ENCODE results near the gene OAS1.

The OAS1 gene

DNA sequence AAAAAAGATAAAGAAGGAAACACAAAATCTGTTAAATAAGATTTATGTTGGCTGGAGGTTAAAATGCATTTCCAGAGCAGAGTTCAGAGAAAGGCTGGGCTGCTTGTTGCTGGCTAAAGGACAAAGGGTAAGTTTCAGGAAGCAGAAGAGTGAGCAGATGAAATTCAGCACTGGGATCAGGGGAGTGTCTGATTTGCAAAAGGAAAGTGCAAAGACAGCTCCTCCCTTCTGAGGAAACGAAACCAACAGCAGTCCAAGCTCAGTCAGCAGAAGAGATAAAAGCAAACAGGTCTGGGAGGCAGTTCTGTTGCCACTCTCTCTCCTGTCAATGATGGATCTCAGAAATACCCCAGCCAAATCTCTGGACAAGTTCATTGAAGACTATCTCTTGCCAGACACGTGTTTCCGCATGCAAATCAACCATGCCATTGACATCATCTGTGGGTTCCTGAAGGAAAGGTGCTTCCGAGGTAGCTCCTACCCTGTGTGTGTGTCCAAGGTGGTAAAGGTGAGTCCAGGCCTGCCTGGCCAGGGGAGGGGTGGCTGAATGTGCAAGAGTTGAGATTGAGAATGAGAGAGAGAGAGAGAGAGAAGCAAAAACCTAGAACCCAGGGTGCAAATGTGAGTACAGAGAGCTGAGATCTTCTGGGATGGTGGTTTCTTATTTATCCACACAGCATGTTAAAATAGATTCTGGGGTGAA, at the start of gene OAS1:
Gene OAS1, plus strand, starts transcription at position 251 of the 703 bp plus-strand sequence. Its CDS starts 78 bp downstream, at position 329.
- DNase-seq, result no peak

DNA sequence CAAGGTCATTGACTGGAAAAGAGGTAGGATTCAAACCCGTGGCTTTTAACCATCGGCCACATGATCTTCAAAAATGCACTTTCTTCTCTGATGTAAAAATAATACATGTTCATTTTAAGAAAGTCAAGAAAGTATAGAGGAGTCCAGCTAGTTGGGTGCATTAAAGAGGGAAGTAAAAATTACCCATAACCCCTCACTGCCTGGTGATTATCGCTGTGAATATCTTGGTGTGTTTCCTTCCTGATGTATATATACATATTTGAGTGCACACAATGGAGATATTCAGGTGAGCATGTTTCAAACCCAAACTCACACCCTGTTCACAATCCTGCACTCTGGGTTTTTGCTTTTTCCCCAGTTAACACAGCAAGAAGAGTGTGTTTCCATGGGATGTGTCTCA, 47.5 kb upstream of the OAS1 start:
- no peak for DNase-seq

DNA sequence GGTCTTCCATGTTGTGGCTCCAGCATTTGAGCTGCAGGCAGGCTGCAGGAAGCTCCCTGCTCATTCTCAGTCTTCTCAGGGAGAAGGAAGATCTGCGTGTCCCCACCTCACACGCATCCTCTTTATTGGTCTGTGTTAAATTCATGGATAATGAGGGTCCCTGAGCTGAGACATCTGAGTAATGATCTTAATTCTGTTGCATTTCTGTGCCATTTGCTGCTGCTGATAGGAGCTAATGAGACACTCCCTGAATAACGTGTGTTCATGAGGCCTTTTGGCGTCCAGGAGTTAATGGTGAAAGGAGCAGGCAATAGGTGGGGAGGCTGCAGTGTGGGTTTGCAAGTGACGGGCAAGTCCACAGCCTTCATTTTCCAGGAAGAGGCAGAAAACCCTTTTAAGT, 46.6 kb upstream of the OAS1 start:
- DNase-seq, result no peak

DNA sequence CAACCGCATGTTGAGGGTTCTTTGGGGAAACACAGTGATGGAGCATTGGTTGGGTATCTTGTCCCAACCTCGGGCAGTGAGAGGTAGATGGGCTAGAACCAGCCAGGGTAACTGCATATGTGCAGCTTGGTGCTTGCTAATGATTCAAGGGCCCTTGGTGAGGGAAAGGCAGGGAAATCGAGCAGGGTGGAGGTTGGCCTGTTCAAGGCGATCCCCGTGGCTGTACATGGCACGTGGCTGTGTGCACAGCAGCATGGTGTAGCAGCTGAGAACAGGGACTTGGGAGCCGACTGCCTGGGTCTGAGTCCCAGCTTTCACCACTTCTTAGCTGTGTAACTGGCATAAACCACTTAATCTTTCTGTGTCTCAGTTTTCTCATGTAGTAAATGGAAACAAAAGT, 45.5 kb upstream of the OAS1 start:
- no peak for DNase-seq

DNA sequence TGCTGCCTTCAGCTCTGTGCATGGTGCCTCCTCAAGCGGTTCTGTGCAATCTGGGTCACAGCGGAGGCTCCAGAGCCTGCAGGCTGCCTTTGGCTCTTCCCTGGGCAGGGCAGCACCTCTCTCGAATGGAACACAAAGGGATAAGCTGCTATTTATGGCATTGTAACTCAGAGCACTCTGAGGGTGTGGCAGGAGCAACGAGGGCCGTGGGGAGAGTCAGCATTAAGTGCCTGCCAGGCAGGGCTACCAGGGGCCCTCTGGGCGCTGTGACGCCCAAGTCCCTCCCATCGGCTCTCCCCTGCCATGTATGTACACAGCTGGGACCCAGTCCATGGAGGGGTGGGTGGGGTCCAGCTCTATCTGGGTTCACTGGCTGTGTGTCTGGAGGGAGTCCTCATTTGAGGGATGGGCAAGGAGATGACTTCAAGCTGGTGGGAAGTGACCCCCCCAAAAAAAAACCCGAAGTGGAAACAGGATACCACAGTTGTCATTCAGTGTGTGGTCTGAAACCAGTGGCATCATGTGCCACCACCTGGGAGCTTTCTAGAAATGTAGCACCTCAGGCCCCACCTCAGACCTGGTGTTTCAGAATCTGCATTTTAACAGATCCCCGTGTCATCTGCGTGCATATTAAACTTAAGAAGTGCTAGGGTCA, 44.0 kb upstream of the OAS1 start:
- peak; percentile 8 for DNase-seq

DNA sequence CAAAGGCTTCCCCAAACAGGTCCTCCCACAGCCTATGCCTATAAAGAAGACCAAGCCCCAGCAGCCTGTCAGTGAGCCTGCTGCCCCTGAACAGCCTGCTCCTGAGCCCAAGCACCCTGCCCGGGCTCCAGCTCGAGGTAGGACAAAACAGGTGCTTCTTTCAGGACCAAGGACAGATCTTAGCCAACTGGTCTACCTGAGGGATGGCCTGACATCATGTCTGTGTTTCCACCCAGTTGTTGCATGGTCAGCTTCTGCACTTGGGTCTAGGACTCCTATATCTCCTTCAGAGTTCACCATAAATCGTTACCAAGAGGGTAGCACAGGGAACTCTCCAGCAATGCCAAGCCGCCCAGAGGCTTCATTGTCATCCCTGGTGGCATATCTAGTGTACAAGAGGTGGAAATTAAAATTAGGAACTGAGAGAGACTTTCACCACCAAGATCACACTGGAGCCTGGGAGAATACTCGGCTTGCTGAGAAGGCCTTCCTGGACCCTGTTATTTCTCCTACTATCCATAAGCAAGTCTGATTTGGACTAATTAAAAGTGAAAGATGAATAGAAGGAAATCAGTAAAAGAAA, 38.2 kb upstream of the OAS1 start:
- DNase-seq, result no peak

DNA sequence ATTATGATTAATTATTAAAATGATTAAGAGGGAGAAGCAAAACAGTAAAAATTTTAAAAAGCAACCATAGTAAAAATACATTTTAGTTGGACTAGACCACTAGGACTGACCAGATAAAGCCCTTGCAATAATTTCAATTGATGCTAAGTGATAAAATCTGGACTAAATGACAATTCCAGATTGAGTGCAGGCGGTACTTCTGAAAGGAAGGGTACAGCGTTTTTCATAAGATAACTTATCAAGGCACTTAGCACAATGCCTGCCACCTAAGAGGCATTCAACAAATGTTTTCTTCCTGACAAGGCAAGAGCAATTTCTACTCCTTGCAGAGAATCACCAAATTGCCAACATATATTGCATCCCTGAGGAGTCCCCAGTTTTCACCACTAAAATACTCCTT, 37.7 kb upstream of the OAS1 start:
- DNase-seq, result no peak

DNA sequence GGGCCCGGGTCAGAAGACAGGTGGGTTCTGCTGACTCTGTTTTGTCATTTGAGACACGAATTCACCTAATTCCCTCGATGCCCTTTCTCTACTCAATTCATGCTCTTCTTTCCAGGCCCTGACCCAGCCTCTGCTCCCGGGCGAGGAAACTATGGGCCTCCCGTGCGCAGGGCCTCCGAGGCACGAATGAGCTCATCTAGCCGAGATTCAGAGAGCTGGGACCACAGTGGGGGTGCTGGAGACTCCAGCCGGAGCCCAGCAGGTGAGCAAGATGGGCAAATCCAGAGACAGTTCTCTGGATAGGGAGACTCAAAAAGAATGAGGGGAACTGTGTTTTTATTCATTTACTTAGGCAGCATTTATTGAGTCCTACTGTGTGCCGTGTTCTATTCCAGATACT, 37.0 kb upstream of the OAS1 start:
- no peak for DNase-seq

DNA sequence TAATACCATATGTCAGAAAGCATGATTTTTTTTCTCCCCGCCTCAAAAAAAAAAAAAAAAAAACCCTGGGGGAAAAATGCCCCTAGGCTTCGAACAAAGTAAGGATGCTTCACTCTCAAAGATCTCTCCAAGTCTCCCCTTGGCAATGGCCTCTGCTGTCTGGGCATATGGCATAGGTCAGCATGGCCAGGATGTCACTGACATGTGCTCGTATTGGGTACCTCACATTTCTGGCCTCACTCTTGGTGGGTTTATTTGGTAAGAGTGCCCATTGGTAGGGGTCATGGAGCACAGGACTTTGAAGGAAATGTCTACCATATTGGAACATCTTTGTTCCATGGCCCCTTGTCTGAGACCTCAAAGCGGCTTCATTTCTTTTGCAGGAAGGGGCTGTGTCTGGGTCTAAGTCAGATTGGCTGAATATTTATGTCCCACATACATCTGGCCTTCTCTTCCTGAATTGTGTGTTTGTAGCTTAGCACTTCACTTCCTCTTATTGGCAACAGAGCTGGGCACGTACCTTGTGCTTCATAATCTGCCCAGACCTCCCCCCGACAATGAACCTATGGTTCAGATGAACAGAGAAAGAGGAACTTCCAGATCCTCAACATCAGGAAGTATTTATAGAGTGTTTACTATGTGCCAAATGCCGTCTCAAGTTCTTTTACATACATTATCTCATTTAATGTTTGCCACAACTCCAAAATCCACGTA, 36.3 kb upstream of the OAS1 start:
- no peak for DNase-seq

DNA sequence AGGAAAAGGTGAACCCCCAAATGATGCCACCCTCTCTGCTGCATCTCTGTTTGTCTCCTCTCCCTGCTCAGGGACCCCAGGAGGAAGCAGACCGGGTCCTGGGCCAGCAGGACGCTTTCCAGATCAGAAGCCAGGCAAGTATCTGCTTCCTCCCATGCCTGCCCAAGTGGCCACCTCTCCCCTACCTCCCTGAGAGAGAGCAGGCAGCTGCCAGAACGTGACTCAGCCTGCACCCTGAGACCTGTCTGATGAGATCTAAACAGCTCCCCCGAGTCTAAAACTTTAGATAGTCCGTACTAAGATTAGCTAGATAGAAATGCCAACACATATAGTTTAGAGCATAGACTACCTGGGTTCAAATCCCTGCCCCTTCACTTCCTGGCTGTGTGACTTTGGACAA, 31.2 kb upstream of the OAS1 start:
- DNase-seq, result no peak

DNA sequence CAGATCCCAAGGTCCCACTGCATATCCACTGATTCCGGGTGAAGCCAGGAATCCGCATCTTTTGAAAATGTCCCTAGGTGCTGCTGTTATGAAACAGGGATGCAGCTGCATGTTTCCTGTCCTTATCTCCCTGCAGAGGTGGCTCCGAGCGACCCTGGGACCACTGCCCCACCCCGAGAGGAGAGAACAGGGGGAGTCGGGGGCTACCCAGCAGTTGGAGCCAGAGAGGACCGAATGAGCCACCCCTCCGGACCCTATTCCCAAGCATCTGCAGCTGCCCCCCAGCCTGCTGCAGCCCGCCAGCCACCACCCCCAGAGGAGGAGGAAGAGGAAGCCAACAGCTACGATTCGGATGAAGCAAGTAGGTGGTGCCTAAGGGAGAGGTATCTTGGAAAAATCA, 30.3 kb upstream of the OAS1 start:
- DNase-seq, result no peak

DNA sequence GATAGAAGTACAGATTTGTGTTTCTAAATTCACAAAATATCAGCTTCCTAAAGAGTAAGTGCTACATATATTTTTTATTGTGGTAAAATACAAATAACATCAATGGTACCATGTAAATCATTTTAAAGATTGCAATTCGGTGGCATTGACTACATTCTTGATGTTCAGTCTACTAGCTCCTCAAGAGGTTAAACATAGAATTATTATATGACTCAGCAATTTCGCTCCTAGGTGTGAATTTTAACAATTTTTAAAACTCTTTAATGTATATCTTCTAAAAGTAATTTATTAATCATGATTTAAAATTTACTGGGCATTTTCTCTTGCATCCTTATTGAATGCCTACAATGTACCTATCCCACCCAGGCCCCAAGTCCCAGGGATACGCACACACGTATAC, 29.8 kb upstream of the OAS1 start:
- no peak for DNase-seq

DNA sequence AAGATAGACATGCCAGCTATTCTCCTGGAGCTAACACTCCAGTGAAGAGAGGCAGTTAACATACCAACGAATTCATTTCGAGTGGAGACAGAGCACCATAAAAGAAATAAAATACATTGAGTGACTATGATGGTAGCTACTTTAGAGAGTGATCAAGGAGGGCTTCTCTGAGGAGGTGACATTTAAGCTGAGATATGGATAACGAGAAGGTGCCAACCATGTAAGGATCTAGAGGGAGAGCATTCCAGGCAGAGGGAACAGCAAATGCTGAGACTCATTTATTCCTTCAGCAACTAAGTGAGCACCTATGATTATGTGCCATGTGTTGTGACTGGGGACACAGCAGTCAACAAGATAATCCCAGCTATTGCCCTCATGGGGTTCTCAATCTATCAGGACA, 28.3 kb upstream of the OAS1 start:
- no peak for DNase-seq

DNA sequence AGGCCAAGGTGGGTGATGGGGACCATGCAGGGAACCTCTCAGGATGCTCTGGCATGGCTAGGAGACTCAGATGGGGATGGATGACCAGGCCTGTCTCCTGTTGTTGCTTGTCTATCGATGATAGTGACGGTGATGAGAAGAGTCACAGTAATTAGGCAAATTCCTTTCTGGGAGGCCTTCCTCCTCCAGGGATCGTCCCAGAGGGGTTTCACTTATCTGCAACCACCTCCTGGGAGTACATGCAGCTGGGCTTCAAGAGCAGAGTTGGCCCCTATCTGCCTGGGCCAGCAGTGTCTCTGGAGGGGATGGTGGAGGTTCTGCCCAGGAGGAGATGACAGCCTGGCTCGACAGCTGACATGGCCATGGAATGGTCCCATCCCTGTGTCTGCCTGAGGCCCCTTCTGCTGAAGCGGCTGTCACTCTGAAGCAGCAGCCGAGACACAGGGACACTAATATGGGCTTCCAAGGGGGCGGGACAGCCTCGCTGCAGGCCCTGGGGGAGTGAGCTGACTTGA, 27.5 kb upstream of the OAS1 start:
- DNase-seq, result no peak

DNA sequence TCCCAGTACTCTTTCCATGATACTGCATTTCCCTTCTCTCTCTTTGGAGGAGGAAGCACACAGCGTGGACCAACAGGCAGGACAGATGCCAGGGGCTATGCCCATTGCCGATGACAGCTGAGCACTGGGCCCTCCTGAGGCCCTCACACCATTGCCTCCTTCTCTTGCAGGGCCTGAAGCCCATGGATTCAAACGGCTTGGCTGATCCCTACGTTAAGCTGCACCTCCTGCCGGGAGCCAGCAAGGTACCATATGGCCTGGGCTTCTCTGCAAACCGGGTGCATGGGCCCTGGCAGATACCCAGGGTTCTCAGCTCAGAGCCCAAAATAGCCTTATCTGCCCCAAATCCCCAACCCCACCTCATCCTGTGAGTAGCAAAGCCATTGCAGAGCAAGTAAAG, 25.2 kb upstream of the OAS1 start:
- no peak for DNase-seq

DNA sequence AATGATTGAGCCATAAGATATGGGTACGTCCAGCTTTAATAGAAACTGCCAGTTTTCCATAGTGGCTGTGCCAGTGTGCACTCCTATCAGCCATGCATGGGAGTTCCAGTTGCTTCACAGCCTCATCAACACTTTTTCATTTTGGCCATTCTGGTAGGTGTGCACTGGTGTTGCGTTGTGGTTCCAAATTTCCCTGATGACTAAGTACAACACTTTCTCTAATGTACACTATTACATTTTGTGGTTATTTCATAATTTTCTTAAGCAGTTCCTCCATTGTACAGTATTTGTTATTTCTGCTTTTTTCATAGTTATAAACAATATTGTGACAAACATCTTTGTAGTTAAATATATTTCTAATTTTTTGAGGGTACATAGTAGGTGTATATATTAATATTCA, 21.5 kb upstream of the OAS1 start:
- no peak for DNase-seq

DNA sequence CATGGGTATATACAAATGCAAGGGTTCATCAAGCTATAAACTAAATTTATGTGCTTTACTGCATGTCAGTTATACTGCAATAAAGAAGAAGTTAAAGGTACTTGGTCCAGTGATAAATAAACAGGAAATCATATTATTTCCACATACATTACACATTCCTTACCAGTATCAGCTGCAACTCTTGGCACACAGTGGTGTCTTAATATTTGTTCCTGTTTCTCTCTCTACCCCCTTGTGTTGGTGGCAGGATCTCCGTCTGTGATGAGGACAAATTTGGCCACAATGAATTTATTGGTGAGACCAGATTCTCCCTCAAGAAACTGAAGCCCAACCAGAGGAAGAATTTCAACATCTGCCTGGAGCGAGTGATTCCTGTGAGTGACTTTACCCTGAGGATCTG, 19.2 kb upstream of the OAS1 start:
- no peak for DNase-seq

DNA sequence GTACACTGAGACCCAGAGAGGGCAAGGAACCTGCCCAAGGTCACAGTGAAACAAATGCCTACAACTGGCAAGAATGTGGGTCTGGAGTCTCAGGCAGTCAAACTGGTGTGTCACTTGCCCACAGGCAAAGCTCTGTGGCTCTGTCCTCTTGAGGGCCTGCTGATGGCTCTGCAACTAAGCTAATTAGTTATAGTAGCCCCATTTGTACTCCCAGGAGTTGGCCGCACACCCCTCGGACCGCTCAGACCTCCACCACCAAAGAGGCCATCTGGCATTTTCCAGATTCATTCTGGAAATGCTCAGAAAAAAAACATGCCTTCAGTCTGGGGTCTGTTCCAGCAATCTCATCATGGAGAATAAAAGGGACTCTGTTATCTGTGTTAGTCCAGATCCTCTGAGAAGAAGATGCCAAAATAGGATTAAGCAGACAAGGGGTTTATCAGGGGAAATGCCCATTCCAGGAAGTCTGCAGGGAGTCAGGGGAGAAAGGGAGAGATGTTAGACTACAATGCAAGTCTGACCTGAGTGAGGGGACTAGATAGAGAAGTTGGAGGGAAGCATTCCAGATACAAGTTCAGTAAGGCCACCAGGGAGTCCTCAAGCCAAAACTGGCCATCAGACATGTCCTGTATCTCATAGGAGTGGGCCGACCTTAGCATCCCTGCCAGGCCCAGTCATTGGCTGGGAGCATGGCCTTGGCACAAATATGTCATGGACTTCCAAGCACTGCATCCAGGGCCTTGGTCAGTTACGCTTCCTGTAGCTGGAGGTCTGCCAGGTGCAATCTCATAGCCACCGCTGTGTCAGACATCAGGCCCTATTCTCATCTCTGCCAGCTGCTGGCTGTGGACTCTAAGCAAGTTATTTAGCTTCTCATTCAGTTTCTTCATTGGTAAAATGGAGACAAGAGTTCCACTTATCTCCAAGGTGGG, 15.4 kb upstream of the OAS1 start:
- no peak for DNase-seq

DNA sequence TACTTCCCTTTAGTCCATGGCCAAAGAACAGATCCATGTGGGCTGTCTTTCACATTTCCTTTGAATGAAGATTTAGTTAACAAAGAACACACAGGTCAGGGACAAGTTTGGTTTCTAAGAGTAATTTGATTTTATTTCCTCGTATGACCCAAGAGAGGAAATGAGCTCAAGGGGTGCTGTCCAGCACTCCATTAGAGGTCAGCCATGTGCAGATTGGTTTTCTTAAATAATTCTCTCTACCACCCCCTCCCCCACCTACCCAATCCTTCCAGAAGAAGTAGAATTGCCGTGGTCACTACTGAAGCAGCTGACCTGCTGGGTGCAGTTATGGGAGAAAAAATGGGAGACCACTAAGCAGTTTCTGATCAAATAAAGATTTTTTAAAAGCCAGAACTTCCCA, 13.9 kb upstream of the OAS1 start:
- DNase-seq, result no peak

DNA sequence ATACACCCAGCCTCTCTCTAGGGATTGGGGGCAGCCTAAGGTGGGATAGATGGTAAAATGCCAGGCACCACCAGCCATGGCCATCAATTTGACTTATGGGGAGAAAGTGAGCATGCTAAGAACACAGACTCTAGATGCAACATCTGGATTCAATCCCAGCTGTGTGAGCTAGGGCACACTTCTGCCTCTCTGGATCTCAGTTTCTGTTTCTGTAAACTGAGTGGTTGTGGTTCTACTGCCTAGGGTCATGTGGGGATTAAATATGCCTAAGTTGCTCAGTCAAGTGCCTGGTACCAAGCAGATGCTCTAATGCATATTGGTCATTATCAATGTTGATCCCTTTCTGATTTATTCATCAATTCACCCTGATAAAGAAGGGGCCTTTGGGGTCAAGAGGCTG, 12.6 kb upstream of the OAS1 start:
- no peak for DNase-seq

DNA sequence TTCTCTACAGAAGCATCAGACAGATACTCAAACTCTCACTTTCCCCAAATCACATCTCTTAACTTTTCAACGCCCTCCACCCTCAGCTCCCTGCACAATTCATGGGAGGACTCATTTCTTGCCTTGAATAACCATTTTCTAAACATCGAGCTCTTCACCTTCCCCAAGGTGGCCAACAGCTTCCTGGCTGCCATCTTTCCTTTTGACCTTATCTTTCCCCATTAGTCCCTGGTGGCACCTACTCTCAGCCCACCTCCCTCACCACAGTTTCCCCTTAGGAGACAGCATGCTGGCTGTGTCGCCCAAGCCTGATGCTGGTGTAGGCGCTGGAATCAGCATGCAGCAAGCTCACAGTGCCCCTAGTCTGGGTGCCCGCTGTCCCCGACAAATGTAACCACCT, 8.4 kb upstream of the OAS1 start:
- no peak for DNase-seq

DNA sequence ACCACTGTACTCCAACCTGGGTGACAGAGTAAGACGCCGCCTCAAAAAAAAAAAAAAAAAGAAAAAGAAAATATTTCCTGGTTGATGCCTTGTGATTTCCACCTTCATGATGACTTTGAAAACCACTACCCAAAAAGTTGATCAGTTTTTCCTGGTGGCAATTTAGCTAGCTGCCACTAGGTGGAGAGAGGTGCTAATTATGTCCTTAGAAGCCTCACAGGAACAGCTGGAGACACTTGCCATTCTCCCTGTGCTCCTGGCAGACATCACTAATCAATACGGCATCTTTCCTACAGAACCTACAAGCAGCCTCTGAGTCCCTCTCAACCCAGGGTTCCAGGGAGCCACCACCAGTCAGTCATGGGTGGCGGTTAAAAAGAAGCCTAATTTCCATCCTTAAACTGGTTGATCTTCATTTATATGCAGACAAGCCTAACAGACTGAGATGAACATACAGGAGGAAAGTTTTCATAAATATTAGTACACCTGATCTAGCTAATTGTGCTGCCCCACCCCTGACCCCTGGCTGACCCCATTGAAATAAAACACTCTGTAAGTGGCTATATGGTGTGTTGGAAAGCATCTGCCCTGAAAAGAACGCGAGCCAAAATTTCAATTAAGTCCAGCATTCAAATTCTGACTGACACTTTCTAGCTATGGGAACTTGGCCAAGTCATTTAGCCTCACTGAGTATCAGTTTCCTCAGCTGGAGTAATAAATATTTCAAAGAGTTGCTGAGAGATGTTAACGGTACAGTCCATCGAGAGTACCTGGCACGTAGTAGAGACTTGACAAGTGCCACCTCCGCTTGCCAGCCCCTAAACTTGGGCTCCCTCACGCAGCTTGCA, 6.2 kb upstream of the OAS1 start:
- DNase-seq, result peak; percentile 71
